Loucy (cell line): ENCODE data around the gene CH25H.
A peak's percentile ranks its signal among the peaks of the same experiment; 100 is the strongest.

Experiments
- H2AFZ ChIP-seq: fragments of 200-600 bp; sonication (generic); 2 replicates; pipeline ENCODE4 v1.6.0; 2016; ENCODE audit warnings: antibody characterized with exemption, mild to moderate bottlenecking, low read length, moderate library complexity
- H3F3A ChIP-seq: fragments of 200-600 bp; 2 replicates; pipeline ENCODE4 v1.6.0; 2016; ENCODE audit warnings: antibody characterized with exemption, low read depth, mild to moderate bottlenecking
- H3K27me3 ChIP-seq: fragments of 200-600 bp; sonication (generic); 2 replicates; pipeline ENCODE4 v1.6.1; 2014; ENCODE audit warnings: low read length, mild to moderate bottlenecking; ENCODE audit not compliant: insufficient read depth, poor library complexity, severe bottlenecking
- H3K36me3 ChIP-seq: fragments of 200-600 bp; sonication (generic); 2 replicates; pipeline ENCODE4 v1.6.1; 2016; ENCODE audit warnings: low read length; ENCODE audit not compliant: insufficient read depth
- H3K4me1 ChIP-seq: fragments of 200-600 bp; sonication (generic); 2 replicates; pipeline ENCODE4 v1.5.1; 2014; ENCODE audit warnings: low read length, mild to moderate bottlenecking; ENCODE audit not compliant: insufficient read depth, poor library complexity, severe bottlenecking
- H3K4me2 ChIP-seq: fragments of 200-600 bp; sonication (generic); 2 replicates; pipeline ENCODE4 v1.6.0; 2014; ENCODE audit warnings: antibody characterized with exemption, low read length, low read depth, mild to moderate bottlenecking; ENCODE audit not compliant: poor library complexity, severe bottlenecking
- H3K4me3 ChIP-seq: fragments of 200-600 bp; sonication (generic); 2 replicates; pipeline ENCODE4 v1.5.1; 2014; ENCODE audit warnings: low read length, mild to moderate bottlenecking, mixed read lengths; ENCODE audit not compliant: poor library complexity, severe bottlenecking
- H3K79me2 ChIP-seq: fragments of 200-600 bp; sonication (generic); 2 replicates; pipeline ENCODE4 v1.6.1; 2014; ENCODE audit warnings: low read length; ENCODE audit not compliant: insufficient read depth
- H3K9ac ChIP-seq: fragments of 200-600 bp; sonication (generic); 2 replicates; pipeline ENCODE4 v1.6.0; 2014; ENCODE audit warnings: mild to moderate bottlenecking, low read depth, low read length, moderate library complexity; ENCODE audit not compliant: poor library complexity, severe bottlenecking
- H3K9me2 ChIP-seq: fragments of 200-600 bp; sonication (generic); replicated peaks from 2 replicates; pipeline ENCODE4 v1.6.1; 2016; ENCODE audit warnings: low read depth, low read length, mixed read lengths
- H3K9me3 ChIP-seq: fragments of 200-600 bp; sonication (generic); 2 replicates; pipeline ENCODE4 v1.6.1; 2014; ENCODE audit warnings: mild to moderate bottlenecking, antibody characterized with exemption, low read length, low read depth; ENCODE audit not compliant: insufficient read depth
- H4K20me1 ChIP-seq: fragments of 200-600 bp; sonication (generic); 2 replicates; pipeline ENCODE4 v1.6.0; 2014; ENCODE audit warnings: antibody characterized with exemption, low read length, mild to moderate bottlenecking; ENCODE audit not compliant: insufficient read depth, poor library complexity, severe bottlenecking
- CTCF ChIP-seq: fragments of 200-600 bp; sonication (generic); conservative IDR thresholded peaks from 2 replicates; pipeline ENCODE4 v1.5.1; 2014; ENCODE audit warnings: mild to moderate bottlenecking, antibody characterized with exemption, low read length
- EZH2phosphoT487 ChIP-seq: fragments of 200-600 bp; IDR thresholded peaks from 2 replicates; pipeline ENCODE4 v1.6.1; 2018; ENCODE audit warnings: antibody characterized with exemption, mild to moderate bottlenecking, moderate library complexity, borderline replicate concordance

The CH25H gene

DNA sequence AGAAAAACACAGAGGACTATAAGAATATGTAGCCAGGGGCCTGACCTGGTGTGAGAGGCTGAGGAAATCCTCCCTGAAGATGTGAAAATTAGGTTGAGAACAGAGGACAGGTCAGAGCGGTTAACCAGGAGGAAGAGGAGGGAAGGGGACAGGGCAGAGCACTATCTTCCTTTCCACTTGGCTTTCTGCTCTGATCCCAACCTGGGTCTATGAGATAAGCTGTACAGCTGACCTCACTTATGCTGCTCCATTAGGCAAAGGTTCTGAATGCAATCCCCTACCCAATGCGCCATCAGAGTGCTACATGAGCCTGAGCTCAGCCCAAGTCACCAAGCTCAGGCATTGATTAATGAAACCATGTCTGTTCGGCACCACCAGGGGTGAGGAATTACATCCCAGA, 33.9 kb upstream of the CH25H start:
- peak overlapping the region; percentile 64 for H3K9ac ChIP-seq
- TF ChIP-seq EZH2phosphoT487, result no peak
- H3K36me3 ChIP-seq, result no peaks in the 10 kb centered on the region
- H3K9me3 ChIP-seq, result no peaks in the 10 kb centered on the region
- no peak overlapping the region for H3K4me2 ChIP-seq
- no peak overlapping the region for H2AFZ ChIP-seq
- H3K27me3 ChIP-seq, result no peaks in the 10 kb centered on the region
- H3F3A ChIP-seq, result no peaks in the 10 kb centered on the region
- H3K9me2 ChIP-seq, result no peaks in the 10 kb centered on the region
- H3K79me2 ChIP-seq, result no peaks in the 10 kb centered on the region
- H4K20me1 ChIP-seq, result no peaks in the 10 kb centered on the region
- peaks cover 28% of the 10 kb centered on the region for H3K4me1 ChIP-seq
- no peak overlapping the region for H3K4me3 ChIP-seq

DNA sequence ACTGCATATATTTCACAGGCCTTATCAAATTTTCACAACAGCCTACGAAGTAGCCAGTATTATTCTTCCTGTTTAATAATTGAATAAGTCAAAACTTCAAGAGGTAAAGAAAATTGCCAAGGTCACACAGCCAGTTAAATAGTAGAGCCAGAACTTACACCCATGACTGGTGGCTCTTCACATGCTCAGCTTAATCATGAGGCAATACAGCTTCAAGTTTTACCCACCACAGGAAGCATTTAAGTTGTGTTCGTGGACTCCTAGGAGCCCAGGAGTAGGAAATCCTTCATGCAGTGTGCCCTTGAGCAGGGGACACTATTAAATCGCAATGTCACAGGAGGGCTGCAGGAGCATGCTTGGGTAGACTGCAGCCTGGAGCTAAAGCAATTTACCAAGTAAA, 33.4 kb upstream of the CH25H start:
- no peaks in the 10 kb centered on the region for H3K27me3 ChIP-seq
- TF ChIP-seq EZH2phosphoT487 (no peak), CTCF (no peak)
- no peaks in the 10 kb centered on the region for H4K20me1 ChIP-seq
- no peaks in the 10 kb centered on the region for H3K9me3 ChIP-seq
- H3K79me2 ChIP-seq, result no peaks in the 10 kb centered on the region
- no peak overlapping the region for H3K9ac ChIP-seq
- no peaks in the 10 kb centered on the region for H3F3A ChIP-seq
- no peaks in the 10 kb centered on the region for H3K9me2 ChIP-seq
- H3K4me2 ChIP-seq, result no peak overlapping the region
- H3K4me3 ChIP-seq, result no peak overlapping the region
- no peaks in the 10 kb centered on the region for H3K36me3 ChIP-seq
- H2AFZ ChIP-seq, result no peak overlapping the region
- peaks cover 28% of the 10 kb centered on the region for H3K4me1 ChIP-seq

DNA sequence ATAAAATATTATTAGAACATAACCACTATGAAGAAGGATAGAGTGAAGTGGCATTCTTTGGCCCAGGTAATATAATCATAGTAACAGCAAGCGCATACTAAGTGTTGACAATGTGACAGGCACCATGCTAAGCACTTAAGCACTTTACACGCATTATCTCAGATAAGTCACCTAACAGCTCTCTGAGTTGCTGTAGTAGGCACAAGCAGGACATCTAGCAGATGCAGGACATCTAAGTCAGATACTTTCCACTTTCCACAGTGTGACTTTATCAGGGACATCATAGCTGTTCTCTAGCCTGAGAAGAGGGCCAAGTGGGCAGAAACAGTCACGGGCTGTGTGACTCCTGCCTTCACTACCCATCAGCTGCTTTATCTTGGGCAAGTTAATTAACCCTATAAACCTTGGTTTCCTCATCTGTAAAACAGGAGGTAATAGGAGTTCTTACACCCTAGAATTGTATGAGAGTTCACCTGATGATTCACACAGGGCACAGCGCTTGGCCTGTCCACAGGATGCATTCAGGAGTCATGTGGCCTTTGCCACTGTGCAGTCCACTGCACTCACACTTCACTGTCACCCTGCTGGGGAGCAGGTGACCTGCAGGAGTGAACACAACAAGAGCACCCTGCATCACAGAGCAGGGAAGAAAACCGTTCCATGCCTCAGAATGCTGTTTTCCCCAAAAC, 32.0 kb upstream of the CH25H start:
- no peaks in the 10 kb centered on the region for H3K9me3 ChIP-seq
- H3K4me2 ChIP-seq, result no peak overlapping the region
- H3K4me1 ChIP-seq, result peaks cover 28% of the 10 kb centered on the region
- TF ChIP-seq EZH2phosphoT487 (no peak), CTCF (no peak)
- no peaks in the 10 kb centered on the region for H3K9me2 ChIP-seq
- H3K36me3 ChIP-seq, result no peaks in the 10 kb centered on the region
- H3F3A ChIP-seq, result no peaks in the 10 kb centered on the region
- H2AFZ ChIP-seq, result no peak overlapping the region
- H3K79me2 ChIP-seq, result no peaks in the 10 kb centered on the region
- H3K27me3 ChIP-seq, result no peaks in the 10 kb centered on the region
- H3K4me3 ChIP-seq, result no peak overlapping the region
- H4K20me1 ChIP-seq, result no peaks in the 10 kb centered on the region
- H3K9ac ChIP-seq, result no peak overlapping the region

DNA sequence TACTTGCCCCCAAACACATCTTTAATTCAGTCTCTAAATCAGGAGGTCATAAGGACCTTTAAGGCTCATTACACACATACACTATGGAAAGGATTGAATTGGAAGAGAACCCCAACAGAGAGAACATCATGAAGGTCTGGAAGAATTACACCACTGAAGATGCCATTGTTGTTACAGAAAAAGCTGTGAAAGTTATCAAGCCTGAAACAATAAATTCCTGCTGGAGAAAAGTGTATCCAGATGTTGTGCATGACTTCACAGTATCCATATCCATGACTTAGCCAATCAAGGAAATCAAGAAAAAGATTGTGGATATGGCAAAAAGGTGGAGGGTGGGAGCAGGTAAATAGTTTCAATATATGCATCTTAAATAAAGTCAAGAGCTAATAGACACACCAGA, 30.7 kb upstream of the CH25H start:
- H3K4me3 ChIP-seq, result no peak overlapping the region
- no peaks in the 10 kb centered on the region for H3K9me2 ChIP-seq
- H3K79me2 ChIP-seq, result no peaks in the 10 kb centered on the region
- no peak overlapping the region for H3K9ac ChIP-seq
- no peaks in the 10 kb centered on the region for H3K36me3 ChIP-seq
- no peaks in the 10 kb centered on the region for H3F3A ChIP-seq
- no peaks in the 10 kb centered on the region for H4K20me1 ChIP-seq
- no peak overlapping the region for H2AFZ ChIP-seq
- TF ChIP-seq EZH2phosphoT487, result no peak
- TF ChIP-seq CTCF, result no peak
- no peak overlapping the region for H3K4me2 ChIP-seq
- no peaks in the 10 kb centered on the region for H3K27me3 ChIP-seq
- no peaks in the 10 kb centered on the region for H3K9me3 ChIP-seq
- H3K4me1 ChIP-seq, result peaks cover 25% of the 10 kb centered on the region
